LNCaP clone FGC (cell line): ENCODE data around the gene NSMCE4A.
A peak's percentile ranks its signal among the peaks of the same experiment; 100 is the strongest.
"Not testable (repeated sequence)": the region's sequence is repeated elsewhere in the genome, so short reads cannot be mapped to it uniquely, and the experiment has no call there.

Source experiments
- DNase-seq: peaks from one replicate; pipeline ENCODE4 v3.0.0-alpha.2; 2011; ENCODE audit warnings: low read depth
- H3K4me3 ChIP-seq: 2 replicates; pipeline ENCODE4 v1.5.1; 2011; ENCODE audit warnings: mild to moderate bottlenecking, low read depth, low read length, control low read depth
- TF ChIP-seq, protein P1 (sequence below): IDR thresholded peaks from 2 replicates; pipeline ENCODE4 v1.5.1; 2012; ENCODE audit warnings: mild to moderate bottlenecking; ENCODE audit not compliant: control insufficient read depth, insufficient read depth; ENCODE audit errors: extremely low read depth

The NSMCE4A gene, protein sequence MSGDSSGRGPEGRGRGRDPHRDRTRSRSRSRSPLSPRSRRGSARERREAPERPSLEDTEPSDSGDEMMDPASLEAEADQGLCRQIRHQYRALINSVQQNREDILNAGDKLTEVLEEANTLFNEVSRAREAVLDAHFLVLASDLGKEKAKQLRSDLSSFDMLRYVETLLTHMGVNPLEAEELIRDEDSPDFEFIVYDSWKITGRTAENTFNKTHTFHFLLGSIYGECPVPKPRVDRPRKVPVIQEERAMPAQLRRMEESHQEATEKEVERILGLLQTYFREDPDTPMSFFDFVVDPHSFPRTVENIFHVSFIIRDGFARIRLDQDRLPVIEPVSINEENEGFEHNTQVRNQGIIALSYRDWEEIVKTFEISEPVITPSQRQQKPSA

DNA sequence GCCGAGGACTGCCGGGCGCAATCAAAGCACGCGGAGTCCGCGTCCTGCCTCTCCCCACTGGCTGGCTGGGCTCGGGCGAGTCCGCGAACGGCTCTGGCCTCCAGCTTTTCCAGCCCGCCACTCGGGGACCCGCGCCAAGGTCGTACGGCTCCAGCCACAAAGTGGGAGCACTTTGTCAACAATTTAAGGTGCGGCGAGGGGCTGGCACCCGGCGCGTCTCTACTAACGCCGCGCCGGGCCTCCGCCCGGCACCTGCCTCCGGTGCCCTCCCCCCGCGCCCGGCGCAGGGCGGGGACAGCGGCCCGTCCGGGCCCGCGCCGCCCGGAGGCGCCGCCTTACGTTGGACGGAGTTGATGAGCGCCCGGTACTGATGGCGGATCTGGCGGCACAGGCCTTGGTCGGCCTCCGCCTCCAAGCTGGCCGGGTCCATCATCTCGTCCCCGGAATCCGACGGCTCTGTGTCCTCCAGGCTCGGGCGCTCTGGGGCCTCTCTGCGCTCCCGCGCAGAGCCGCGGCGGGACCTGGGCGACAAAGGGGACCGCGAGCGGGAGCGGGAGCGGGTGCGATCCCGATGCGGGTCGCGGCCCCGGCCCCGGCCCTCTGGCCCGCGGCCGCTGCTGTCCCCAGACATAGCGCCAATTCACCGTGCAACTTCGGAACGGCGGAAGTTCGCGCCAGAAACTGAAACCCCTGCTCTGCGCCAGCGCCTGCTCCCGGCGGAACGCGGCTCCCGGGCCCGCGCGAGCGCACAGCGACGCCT lies at the start of gene NSMCE4A:
NSMCE4A (minus strand) TSS at position 683 of the 760 bp plus-strand sequence; CDS start at position 631, 52 bp downstream.
- peak within 1 kb of the TSS; percentile 62 for H3K4me3 ChIP-seq
- TF ChIP-seq, protein P1, sequence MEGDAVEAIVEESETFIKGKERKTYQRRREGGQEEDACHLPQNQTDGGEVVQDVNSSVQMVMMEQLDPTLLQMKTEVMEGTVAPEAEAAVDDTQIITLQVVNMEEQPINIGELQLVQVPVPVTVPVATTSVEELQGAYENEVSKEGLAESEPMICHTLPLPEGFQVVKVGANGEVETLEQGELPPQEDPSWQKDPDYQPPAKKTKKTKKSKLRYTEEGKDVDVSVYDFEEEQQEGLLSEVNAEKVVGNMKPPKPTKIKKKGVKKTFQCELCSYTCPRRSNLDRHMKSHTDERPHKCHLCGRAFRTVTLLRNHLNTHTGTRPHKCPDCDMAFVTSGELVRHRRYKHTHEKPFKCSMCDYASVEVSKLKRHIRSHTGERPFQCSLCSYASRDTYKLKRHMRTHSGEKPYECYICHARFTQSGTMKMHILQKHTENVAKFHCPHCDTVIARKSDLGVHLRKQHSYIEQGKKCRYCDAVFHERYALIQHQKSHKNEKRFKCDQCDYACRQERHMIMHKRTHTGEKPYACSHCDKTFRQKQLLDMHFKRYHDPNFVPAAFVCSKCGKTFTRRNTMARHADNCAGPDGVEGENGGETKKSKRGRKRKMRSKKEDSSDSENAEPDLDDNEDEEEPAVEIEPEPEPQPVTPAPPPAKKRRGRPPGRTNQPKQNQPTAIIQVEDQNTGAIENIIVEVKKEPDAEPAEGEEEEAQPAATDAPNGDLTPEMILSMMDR: peak; percentile 73
- DNase-seq: peak; percentile 31

DNA sequence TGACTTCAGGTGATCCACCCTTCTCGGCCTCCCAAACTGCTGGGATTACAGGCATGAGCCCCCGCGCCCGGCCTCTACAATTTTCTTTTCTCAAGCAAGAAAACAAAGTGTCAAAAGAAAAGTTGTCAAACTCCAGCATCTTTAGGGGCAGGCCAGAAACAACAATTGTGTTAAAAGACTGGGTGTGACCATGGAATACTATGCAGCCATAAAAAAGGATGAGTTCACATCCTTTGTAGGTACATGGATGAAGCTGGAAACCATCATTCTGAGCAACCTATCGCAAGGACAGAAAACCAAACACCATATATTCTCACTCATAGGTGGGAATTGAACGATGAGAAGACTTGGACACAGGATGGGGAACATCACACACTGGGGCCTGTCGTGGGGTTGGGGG lies 48.2 kb upstream of the NSMCE4A start:
- DNase-seq: not testable (repeated sequence)

DNA sequence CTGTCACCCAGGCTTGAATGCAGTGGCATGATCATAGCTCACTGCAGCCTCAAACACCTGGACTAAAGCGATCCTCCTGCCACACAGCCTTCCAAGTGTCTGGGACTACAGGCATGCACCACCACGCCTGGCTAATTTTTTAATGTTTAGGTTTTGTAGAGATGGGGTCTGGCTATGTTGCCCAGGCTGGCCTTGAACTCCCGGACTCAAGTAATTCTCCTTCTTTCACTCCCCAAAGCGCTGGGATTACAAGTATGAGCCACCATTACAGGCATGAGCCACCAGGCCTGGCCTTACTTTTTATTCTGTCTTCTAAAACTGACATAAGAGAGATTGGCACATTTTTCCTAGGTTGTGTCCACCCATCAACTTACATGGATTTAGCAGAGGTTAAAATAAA lies 47.3 kb upstream of the NSMCE4A start:
- TF ChIP-seq, protein P1: no peak
- H3K4me3 ChIP-seq: peak overlapping the region; percentile 41; the same call in 1 of the 2 replicates
- no peak for DNase-seq

More for the DNA sequence above, 48.2 kb upstream of the NSMCE4A start:
- H3K4me3 ChIP-seq: not testable (repeated sequence)

DNA sequence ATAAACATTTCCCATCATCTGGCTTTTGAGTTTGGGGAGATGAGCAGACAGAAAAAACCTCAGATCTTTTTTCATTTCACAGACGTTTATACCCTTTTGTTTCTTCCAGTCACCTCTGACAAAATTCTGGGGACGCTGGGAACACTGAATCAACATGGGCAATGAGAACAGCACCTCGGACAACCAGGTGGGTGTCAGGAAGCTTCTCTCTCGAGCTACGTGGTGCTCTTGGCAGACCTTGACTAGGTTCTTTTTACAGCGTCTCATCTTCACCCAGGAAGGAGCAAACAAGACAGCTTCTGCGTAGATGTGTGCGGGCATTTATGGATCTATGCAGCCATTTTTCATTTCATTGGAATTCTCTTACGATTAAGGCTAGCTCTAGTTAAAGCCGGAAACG lies 46.8 kb upstream of the NSMCE4A start:
- TF ChIP-seq, protein P1: no peak
- DNase-seq: no peak
- peak overlapping the region; percentile 41 for H3K4me3 ChIP-seq

DNA sequence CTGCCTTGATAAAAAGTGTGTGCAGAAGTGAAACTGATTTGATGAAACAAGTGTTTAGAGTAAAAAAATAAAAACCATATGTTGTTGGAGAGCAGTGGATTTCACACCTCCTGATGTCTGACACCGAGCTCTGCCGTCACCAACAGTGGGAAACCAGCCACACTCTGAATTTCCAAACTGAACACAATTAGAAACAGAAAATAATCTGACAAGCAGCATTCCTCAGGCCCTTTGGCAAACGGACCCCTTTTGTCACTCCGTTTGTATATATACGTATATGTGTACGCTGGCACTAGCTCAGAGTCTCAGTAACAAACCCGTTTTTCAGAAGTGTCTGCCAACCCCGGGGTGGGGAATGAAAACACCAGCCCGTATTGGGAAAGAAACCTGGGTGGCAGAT lies 46.4 kb upstream of the NSMCE4A start:
- TF ChIP-seq, protein P1: no peak
- peak; percentile 82 for DNase-seq
- H3K4me3 ChIP-seq: peak overlapping the region; percentile 41

DNA sequence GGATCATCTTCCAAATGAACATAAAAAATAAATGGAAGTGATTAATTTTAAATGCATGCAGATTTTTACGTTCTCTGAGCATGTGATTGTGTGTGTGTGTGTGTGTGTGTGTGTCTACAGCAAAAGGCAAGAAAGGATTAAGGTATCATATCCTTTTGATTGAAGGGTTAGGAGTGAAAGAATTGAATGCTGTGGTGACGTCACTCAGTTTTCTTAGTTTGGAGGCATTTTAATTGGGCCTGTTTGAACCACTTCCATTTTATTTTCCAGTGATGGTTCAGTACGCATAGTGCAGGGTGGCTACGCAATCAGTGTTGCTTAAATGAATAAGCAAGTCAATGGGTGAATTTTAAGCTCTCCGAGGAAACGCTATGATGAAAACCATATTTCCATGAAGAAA lies 45.2 kb upstream of the NSMCE4A start:
- peak overlapping the region; percentile 50 for H3K4me3 ChIP-seq
- TF ChIP-seq, protein P1: no peak
- DNase-seq: no peak

DNA sequence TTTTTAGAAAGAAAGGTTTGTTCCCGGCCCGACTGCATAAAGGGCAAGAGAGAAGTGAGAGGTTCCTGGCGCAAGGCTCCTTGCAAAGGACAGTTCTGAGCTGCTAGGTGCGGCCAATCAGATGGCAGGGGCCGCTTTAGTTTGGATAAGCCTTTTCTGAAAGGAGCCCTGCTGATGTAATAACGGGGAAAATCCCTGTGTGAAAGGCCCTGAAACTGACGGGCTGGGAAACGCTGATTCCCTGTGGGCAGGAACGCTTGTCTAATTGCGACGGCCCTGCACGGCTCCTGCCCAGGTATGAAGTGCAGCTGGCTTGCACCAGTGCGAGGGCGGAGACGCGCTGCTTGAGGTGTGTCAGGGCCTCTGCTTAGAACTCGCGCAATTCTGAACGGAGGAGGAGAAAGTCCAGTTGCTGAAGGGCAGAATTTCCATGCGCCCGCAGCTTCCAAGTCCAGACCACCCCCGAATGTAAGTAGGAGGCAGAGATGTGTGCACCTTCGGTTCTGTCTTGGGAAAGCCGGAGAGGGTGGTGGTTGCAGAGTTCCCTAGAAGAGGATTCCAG lies 44.5 kb upstream of the NSMCE4A start:
- TF ChIP-seq, protein P1: no peak
- DNase-seq: peak; percentile 68
- peak overlapping the region; percentile 50 for H3K4me3 ChIP-seq
